ENCODE measurements around the gene COX10.
A peak's percentile ranks its signal among the peaks of the same experiment; 100 is the strongest.
"Not testable (repeated sequence)": the region's sequence is repeated elsewhere in the genome, so short reads cannot be mapped to it uniquely, and the experiment has no call there.

COX10 gene

DNA sequence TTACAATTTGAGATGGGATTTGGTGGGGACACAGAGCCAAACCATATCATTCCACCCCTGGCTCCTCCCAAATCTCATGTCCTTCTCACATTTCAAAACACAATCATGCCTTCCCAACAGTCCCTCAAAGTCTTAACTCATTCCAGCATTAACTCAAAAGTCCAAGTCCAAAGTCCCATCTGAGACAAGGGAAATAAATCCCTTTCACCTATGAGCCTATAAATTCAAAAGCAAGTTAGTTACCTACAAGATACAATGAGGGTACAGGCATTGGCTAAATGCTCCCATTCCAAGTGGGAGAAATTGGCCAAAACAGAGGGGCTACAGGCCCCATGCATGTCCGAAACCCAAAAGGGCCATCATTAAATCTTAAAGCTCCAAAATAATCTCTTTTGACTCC lies 98.5 kb downstream of the COX10 start:
- intact Hi-C loops (cut with DNase I); DNase-seq: not testable (repeated sequence)

DNA sequence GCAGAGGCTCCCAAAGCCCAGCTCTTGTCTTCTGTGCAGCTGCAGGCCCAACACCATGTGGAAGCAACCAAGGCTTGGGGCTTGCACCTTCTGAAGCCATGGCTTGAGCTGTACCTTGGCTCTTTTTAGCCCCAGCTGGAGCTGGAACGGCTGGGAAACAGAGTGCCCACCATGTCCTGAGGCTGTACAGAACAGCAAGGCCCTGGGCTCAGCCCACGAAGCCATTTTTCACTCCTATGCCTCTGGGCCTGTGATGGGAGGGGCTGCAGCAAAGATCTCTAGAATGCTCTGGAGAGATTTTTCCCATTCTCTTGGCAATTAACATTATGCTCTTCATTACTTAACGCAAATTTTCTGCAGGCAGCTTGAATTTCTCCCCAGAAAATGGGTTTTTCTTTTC lies 99.3 kb downstream of the COX10 start:
- DNase-seq, result peak in 1 of 10 donors; percentile 60
- intact Hi-C loops (cut with DNase I), result no loop called here

DNA sequence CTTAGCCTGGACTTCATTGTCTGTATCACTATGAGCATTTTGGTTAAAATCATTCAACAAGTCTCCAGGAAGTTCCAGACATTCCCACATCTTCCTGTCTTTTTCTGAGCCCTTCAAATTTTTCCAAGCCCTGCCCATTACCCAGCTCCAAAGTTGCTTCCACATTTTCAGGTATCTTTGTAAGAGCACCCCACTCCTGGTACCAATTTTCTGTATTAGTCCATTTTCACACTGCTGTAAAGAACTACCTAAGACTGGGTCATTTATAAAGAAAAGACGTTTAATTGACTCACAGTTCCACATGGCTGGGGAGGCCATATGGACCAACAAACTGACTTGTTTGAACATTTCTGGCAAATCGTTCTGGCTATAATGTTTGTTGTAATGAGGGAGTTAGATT lies 100.0 kb downstream of the COX10 start:
- DNase-seq, result no peak
- intact Hi-C loops (cut with DNase I), result no loop called here

DNA sequence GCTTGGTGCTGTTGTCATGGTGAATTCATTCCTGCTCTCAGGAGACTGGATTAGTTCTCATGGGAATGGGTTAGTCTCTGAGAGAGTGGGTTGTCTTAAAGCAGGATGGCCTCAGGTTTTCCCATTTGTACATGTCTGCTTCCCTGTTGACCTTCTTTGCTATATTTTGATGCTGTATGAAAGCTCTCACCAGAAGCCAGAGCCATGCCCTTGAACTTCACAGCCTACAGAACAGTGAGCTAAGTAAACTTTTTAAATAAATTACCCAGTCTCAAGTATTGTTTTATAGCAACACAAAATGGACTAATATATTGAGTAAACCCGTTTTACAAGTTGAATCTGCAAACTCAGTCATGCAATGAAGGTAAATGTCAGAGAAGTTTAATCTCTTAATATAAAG lies 100.6 kb downstream of the COX10 start:
- no peak for DNase-seq
- intact Hi-C loops (cut with DNase I), result no loop called here

- DNase-seq; intact Hi-C loops (cut with DNase I): not testable (repeated sequence)
Observed at GRCh38 chr17:14176989-14177388, 107.7 kb downstream of the COX10 start.

DNA sequence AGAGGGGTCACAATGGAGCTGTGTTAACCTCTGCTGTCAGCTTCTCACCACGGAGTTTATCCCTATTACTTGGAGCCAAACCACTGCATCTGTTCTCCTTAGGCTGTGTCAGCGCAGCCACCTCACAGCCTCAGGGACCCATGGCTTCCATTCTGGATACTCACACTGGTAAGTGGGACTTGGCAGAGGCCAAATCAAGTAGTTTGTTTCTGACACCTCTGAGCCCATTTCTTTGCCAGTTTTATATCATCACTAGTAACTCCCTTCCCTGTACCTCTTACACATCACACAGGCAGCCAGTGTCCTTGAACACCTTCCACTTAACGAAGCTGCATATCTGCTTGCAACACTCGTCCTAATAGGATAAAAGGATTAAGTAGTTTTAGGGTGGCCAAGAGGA lies 108.5 kb downstream of the COX10 start:
- DNase-seq; intact Hi-C loops (cut with DNase I): not testable (repeated sequence)

DNA sequence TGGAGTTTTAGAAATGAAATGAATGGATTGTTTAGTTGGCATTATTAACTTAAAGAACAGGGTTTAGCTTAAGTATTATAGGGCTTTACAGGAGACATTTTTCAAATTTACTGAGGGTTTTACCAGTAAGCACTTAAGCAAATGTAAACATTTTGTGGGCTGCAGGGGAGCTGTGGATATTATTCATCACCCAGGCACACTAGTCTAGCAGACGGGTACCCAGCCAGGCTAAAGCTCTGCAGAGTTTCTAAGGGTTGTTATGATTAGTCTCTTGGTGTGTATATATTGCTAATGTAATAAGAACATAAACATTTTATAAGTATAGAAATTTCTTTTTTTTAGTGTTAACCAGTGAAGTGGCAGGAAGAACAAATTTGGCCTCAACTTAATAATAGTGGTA lies 110.6 kb downstream of the COX10 start:
- DNase-seq; intact Hi-C loops (cut with DNase I): not testable (repeated sequence)

- DNase-seq; intact Hi-C loops (cut with DNase I): not testable (repeated sequence)
Observed at GRCh38 chr17:14182084-14182483, 112.8 kb downstream of the COX10 start.

DNA sequence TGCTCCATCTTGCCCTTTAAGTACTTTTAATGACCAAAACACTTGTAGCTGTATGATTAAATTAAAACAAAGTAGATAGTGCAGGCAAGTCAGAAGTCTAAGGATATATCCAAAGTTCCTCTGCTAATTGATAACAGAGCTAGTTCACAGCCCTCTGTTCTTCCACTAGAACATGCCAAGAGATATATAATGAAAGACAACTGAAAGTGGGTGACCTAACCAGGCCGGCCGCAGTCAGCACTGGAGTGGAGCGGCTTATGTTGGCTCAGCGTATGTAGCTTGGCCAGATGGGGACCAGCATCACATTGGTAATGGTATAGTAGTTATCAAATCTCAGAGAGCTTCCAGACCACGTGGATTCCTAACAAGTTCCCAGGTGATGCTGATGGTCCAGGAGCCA lies 115.2 kb downstream of the COX10 start:
- DNase-seq, result peak in 1 of 10 donors; percentile 31
- intact Hi-C loops (cut with DNase I), result not testable (repeated sequence)

- DNase-seq; intact Hi-C loops (cut with DNase I): not testable (repeated sequence)
Observed at GRCh38 chr17:14186443-14186842, 117.1 kb downstream of the COX10 start.

DNA sequence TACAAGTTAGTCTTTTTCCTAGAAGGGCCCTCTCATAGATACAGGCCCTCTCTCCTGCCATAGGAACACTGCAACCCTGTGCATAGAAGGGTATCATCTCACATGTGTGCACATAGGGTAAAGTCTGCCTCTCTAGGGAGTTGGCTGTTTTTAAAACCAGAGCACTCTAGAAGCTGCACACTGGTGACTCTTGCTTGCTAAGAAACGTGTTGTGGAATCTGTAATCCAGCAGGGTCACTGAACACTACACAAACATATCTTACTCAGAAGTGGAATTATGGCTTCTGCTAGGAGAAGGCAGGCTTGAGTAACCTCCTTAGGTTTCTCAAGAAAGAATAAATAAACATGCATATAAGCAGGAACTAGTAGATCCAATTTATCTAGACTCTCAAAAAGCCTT lies 121.5 kb downstream of the COX10 start:
- DNase-seq; intact Hi-C loops (cut with DNase I): not testable (repeated sequence)

DNA sequence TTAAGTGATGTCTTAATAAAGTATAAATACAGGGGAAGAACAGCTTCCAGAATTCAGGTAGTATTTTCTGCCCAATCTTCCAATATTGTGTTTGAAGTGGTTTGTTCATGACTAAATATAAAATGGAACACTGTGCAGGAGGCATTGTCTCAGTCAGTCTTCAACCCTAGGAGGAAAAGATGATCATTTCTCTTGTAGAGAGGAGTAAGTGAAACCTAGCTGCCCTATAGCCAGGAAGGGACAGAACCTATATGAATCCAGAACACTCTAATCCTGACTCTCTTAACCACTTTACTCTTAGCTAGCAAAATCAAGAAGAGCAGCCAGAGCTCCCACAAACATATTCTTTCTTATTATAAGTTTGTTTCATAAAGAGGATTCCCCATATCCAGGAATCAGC lies 122.2 kb downstream of the COX10 start:
- DNase-seq; intact Hi-C loops (cut with DNase I): not testable (repeated sequence)

- DNase-seq; intact Hi-C loops (cut with DNase I): not testable (repeated sequence)
Observed at GRCh38 chr17:14192039-14192438, 122.7 kb downstream of the COX10 start.

DNA sequence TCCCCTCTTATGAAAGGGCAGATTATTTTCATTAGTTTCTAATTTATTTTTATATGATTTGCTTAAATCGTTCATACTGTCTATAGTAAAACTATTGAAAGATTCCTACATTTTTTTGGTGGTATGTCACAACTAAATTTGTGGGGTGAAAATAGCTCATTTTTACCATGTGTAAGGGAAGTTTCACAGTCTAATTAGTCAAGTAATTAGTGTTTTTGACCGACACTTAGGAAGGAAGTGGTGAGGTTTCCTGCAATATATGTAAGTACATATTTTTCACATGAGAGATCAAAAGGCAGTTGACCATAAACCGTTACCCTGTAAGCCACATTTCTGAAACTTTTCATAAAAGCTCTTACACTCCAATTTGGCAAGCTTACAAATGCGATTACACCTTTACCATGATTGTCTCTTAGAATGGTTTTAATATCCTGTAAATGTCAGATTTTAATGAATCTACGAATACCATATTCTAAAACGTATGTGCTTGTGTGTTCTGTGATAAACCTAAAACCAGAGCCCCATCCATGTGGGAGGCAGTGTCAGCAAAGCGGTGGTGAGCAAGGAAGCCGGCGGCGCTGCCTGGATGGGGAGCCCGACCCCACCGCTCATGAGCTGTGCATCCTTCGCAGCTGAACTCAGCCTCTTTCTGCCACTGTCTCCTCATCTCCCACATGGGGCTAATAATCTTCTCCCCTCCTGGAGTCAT lies 123.5 kb downstream of the COX10 start:
- intact Hi-C loops (cut with DNase I), result not testable (repeated sequence)
- peak in 1 of 10 donors; percentile 52 for DNase-seq

DNA sequence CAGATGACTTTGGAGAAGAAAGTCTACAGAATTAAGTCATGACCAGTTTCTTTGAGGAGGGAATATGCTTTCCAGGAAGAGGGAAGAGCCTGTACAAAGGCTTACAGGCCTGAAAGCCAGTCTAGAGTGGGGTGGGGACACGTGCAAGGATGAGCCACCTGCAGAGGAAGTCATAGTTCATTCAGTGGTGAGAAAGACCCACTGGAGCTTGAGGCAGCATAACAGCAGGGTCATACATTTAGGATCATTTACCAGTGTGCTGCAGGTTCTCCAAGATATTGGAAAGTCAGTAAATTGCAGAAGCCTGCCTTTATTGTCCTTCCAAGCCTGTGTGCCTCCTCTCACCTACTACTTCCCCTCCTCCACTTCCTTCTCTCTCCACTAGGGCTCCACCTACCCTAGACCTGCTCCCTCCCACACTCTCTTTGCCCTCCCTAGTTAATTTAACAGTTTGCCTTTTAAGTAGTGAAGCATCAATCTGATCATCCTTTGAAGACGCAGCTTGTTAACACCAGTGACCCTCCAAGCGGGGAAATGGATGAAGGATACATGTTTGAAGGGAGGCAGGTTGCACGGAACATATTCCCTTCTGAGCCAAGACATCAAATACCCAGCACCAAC lies 127.2 kb downstream of the COX10 start:
- no peak for DNase-seq
- intact Hi-C loops (cut with DNase I), result no loop called here

GRCh38 chr17:14197057-14197456 lies 127.8 kb downstream of the COX10 start:
- no peak for DNase-seq
- intact Hi-C loops (cut with DNase I), result no loop called here

- DNase-seq, result no peak
- intact Hi-C loops (cut with DNase I), result no loop called here
Observed at GRCh38 chr17:14197586-14197985, 128.3 kb downstream of the COX10 start.

DNA sequence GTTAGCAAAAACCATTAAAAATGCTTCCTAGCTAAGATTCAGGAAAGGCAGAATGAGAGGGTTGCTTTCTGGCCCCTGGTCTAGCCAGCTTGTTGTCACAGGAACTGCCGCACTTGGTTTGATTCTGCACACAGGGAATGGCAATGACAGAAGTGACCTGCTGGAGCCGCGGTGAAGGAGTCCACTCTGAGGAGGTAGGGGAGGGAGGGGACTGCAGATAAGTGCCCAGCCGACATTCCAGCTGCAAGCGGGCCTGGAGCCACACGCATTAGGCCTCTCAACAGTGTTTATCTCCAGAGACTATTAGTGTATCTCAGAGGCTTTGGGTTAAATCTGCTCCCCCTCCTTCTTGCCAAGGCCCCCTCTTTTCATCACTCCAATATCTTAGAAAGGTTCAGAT lies 128.7 kb downstream of the COX10 start:
- no peak for DNase-seq
- intact Hi-C loops (cut with DNase I), result no loop called here

GRCh38 chr17:14198575-14198974 lies 129.3 kb downstream of the COX10 start:
- no peak for DNase-seq
- intact Hi-C loops (cut with DNase I), result no loop called here

- no peak for DNase-seq
- intact Hi-C loops (cut with DNase I), result no loop called here
Observed at GRCh38 chr17:14199601-14200000, 130.3 kb downstream of the COX10 start.

DNA sequence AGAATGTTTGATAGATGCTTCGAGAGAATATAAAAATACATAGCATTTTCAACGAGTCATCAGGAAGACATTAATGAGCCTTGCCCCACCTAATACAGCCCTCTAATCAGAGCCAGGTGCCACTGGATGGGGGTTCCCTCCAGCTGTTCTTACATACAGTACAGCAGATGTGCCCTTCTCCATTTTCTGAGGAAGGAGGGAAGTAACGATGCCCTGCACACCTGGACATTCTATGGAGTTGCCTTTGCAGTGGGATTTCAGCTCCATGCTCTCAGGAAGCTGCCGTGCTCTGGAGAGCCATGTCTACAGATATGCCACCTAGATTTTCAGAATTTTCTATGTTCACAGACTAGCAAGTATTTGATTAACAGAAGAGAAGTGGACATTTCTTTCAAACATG lies 131.1 kb downstream of the COX10 start:
- DNase-seq, result peak in 1 of 10 donors; percentile 16
- intact Hi-C loops (cut with DNase I), result no loop called here
